ENCODE measurements around the gene OR10K1. TPM values are rescaled to one million over a fixed set of nuclear protein-coding genes. Genes with fewer than 3 reads are reported as not detected.
"Not testable (repeated sequence)": the region's sequence is repeated elsewhere in the genome, so short reads cannot be mapped to it uniquely, and the experiment has no call there.

The OR10K1 gene
- total and polyA plus RNA-seq, 10 of the 15 experiments (the other 5 are each of a cell fraction or from before 2014, with no cell fraction given), result not detected

GRCh38 chr1:158426137-158426536 is 35.5 kb upstream of the OR10K1 start, which contains the start of gene OR10K2:
OR10K2 (minus strand) TSS chr1:158426237; CDS start chr1:158420866, 5,371 bp downstream.
- TF ChIP-seq BMI1 (IDR thresholded peaks at IDR 0.05; ENCODE audit: borderline replicate concordance) (no peak), ASH2L (IDR thresholded peaks at IDR 0.05; ENCODE audit: borderline replicate concordance, low read depth) (no peak), STAT1 (conservative IDR thresholded peaks at IDR 0.05) (no peak), ZSCAN29 (IDR thresholded peaks at IDR 0.05) (no peak), MTA2 (IDR thresholded peaks at IDR 0.05; ENCODE audit: low read depth) (no peak)
- in situ Hi-C loops (cut with MboI) (no loop called here), intact Hi-C loops (cut with micrococcal nuclease; ENCODE audit: unreplicated experiment) (no loop called here)
- ATAC-seq, result no peak
- ChIA-PET POLR2A (no interaction called here), RAD21 (ENCODE audit: unreplicated experiment) (no interaction called here), CTCF (interaction anchor here (0.7 kb wide), 1 partner anchor 368 kb away, joined by 3 read pairs; no protein-coding TSS in a partner anchor), SMC1A (ENCODE audit: uncharacterized antibody, unreplicated experiment) (no interaction called here)
- no peak within 1 kb of the TSS for H3K4me3 ChIP-seq
- no peaks in the 10 kb centered on the region for H3K4me1 ChIP-seq (ENCODE audit: control insufficient read depth, insufficient read depth, low read length)
- H4K20me1 ChIP-seq (ENCODE audit: control insufficient read depth, insufficient read depth), result no peaks in the 10 kb centered on the region
- H3K36me3 ChIP-seq (ENCODE audit: control insufficient read depth in 2 of 2, insufficient read depth in 2 of 2, low read length in 1 of 2), result no peaks in the 10 kb centered on the region
- no peaks in the 10 kb centered on the region for H3K27me3 ChIP-seq (replicated peaks in 1 of 2; ENCODE audit: control insufficient read depth in 2 of 2, insufficient read depth in 2 of 2, low read length in 1 of 2)
- 5% methylated on average over 1 of the region's 1 CpG for WGBS (ENCODE audit: insufficient coverage, insufficient replicate concordance, low lambda C conversion rate, missing lambda C conversion rate)
- H3K9me3 ChIP-seq (replicated peaks; ENCODE audit: control insufficient read depth, insufficient read depth, low read length), result no peaks in the 10 kb centered on the region
- H3K27ac ChIP-seq (ENCODE audit: control insufficient read depth, insufficient read depth), result no peak within 1 kb of the TSS
- no peak for DNase-seq (ENCODE audit: low read depth, low spot score)
- FAIRE-seq, result no peak
- H2AFZ ChIP-seq (ENCODE audit: control insufficient read depth, low read depth, low read length), result no peak within 1 kb of the TSS
- H3K4me2 ChIP-seq (ENCODE audit: control insufficient read depth, insufficient read depth), result no peak within 1 kb of the TSS
- BruUV-seq (replicated peaks), result no TSS peak
- H3K9ac ChIP-seq (ENCODE audit: control insufficient read depth, insufficient read depth, low read length), result no peak within 1 kb of the TSS
- no peaks in the 10 kb centered on the region for H3K79me2 ChIP-seq (ENCODE audit: control insufficient read depth, insufficient read depth, low read length)

GRCh38 chr1:158430163-158430562 is 31.5 kb upstream of the OR10K1 start:
- H3K9ac ChIP-seq (ENCODE audit: control insufficient read depth, insufficient read depth, low read length); DNase-seq (ENCODE audit: low read depth, low spot score); H3K27me3 ChIP-seq (replicated peaks in 1 of 2; ENCODE audit: control insufficient read depth in 2 of 2, insufficient read depth in 2 of 2, low read length in 1 of 2); H3K27ac ChIP-seq (ENCODE audit: control insufficient read depth, insufficient read depth); H3K4me1 ChIP-seq (ENCODE audit: control insufficient read depth, insufficient read depth, low read length); H3K4me3 ChIP-seq; POLR2A ChIA-PET; H3K4me2 ChIP-seq (ENCODE audit: control insufficient read depth, insufficient read depth); H2AFZ ChIP-seq (ENCODE audit: control insufficient read depth, low read depth, low read length); ATAC-seq; RAD21 ChIA-PET (ENCODE audit: unreplicated experiment); intact Hi-C loops (cut with micrococcal nuclease; ENCODE audit: unreplicated experiment); BruUV-seq (replicated peaks); H4K20me1 ChIP-seq (ENCODE audit: control insufficient read depth, insufficient read depth); CTCF ChIA-PET; FAIRE-seq; in situ Hi-C loops (cut with MboI); H3K36me3 ChIP-seq (ENCODE audit: control insufficient read depth in 2 of 2, insufficient read depth in 2 of 2, low read length in 1 of 2); H3K9me3 ChIP-seq (replicated peaks; ENCODE audit: control insufficient read depth, insufficient read depth, low read length); SMC1A ChIA-PET (ENCODE audit: uncharacterized antibody, unreplicated experiment); H3K79me2 ChIP-seq (ENCODE audit: control insufficient read depth, insufficient read depth, low read length): not testable (repeated sequence)
- WGBS (ENCODE audit: insufficient coverage, insufficient replicate concordance, low lambda C conversion rate, missing lambda C conversion rate), result 0% methylated on average over 3 of the region's 3 CpGs

Data from GM12878 (cell line).